GM10248 (cell line): Measurements from ENCODE around the gene FDPS.

Source experiments
- CTCF ChIA-PET: fragments of 300-600 bp; sonication (Branson Sonifier 250); formaldehyde crosslinking; extraction: SDS; loops from one replicate; lab custom pipeline; 2021; ENCODE audit warnings: antibody characterized with exemption; lab: Yijun Ruan, JAX
- POLR2A ChIA-PET: fragments of 350-650 bp; sonication (Branson Sonifier 250); formaldehyde crosslinking; extraction: SDS; loops from one replicate; lab custom pipeline; 2020; ENCODE audit warnings: antibody characterized with exemption; lab: Yijun Ruan, JAX
- DNase-seq: peaks from one replicate; pipeline ENCODE4 v3.0.0; 2012; ENCODE audit errors: extremely low spot score
- CTCF ChIP-seq: IDR thresholded peaks from 2 replicates; pipeline ENCODE4 v1.5.1; 2012; ENCODE audit warnings: mild to moderate bottlenecking, low read depth; ENCODE audit errors: extremely low read depth, missing control alignments, control extremely low read depth

The FDPS gene

GRCh38 chr1:155309423-155310021, 856 bp downstream of the FDPS start:
- ChIA-PET CTCF (interaction anchor here (2.0 to 3.6 kb wide), 2 partner anchors 12 to 59 kb away, joined by 8 to 20 read pairs; no protein-coding TSS in a partner anchor), POLR2A (no interaction called here)
- no peak for TF ChIP-seq CTCF
- DNase-seq, result no peak

GRCh38 chr1:155313261-155313660, 4.6 kb downstream of the FDPS start:
- ChIA-PET CTCF (interaction anchor here (1.1 to 3.6 kb wide), 4 partner anchors 10 to 63 kb away, joined by 3 to 20 read pairs (median 9); partner anchors contain the start of gene CLK2), POLR2A (interaction anchor here (0.7 kb wide), 2 partner anchors 330 to 454 kb away, joined by 3 to 8 read pairs; partner anchors contain the start of gene FLAD1)
- DNase-seq, result no peak
- no peak for TF ChIP-seq CTCF

GRCh38 chr1:155316922-155317321, 8.3 kb downstream of the FDPS start:
- no peak for TF ChIP-seq CTCF
- CTCF ChIA-PET, result interaction anchor here (1.3 to 2.5 kb wide), 3 partner anchors 16 to 66 kb away, joined by 3 to 23 read pairs (median 6); no protein-coding TSS in a partner anchor
- no peak for DNase-seq
- POLR2A ChIA-PET, result interaction anchor here (1.3 kb wide), 1 partner anchor 9 kb away, joined by 3 read pairs; the partner anchor contains the start of gene FDPS

- POLR2A ChIA-PET, result interaction anchor here (0.6 to 1.3 kb wide), 2 partner anchors 10 to 346 kb away, joined by 3 to 4 read pairs; partner anchors contain the start of gene FDPS
- TF ChIP-seq CTCF, result no peak
- no peak for DNase-seq
- CTCF ChIA-PET, result interaction anchor here (0.7 to 2.5 kb wide), 4 partner anchors 42 to 67 kb away, joined by 3 to 23 read pairs (median 5); partner anchors contain the start of gene ENTREP3
Measured at GRCh38 chr1:155318082-155318481, 9.4 kb downstream of the FDPS start.

GRCh38 chr1:155319536-155319935, 10.9 kb downstream of the FDPS start:
- POLR2A ChIA-PET, result no interaction called here
- TF ChIP-seq CTCF, result no peak
- CTCF ChIA-PET, result interaction anchor here (1.0 to 10.7 kb wide), 2 partner anchors 70 to 85 kb away, joined by 3 to 150 read pairs; no protein-coding TSS in a partner anchor
- DNase-seq, result no peak

GRCh38 chr1:155320252-155320651, 11.6 kb downstream of the FDPS start:
- TF ChIP-seq CTCF, result no peak
- POLR2A ChIA-PET, result interaction anchor here (0.6 kb wide), 1 partner anchor 52 kb away, joined by 3 read pairs; no protein-coding TSS in a partner anchor

More at GRCh38 chr1:155320252-155320651, 11.6 kb downstream of the FDPS start:
- no peak for DNase-seq
- CTCF ChIA-PET, result interaction anchor here (0.7 to 10.7 kb wide), 6 partner anchors 17 to 235 kb away, joined by 3 to 150 read pairs (median 4); partner anchors contain the start of gene KRTCAP2
